ENCODE data around the gene DYNC1H1.

DNA sequence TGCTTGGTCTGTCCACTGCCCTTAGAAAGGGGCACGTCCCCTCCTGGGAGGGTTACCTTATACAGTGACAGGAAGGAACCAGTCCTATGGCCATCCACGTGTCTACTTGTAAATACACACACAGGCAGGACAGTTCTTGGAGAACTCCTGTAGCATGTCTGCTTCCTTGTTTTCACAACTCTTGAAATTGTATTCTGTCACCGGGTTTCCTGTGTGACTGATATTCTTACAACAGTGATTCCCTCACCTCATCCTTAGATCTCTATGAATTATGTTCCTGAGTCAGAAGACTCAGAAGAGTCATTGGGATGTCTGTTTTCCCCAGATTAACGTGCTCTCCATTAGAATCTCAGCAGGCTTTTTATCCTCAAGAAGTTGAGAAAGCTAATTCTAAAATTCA is 44.1 kb upstream of the DYNC1H1 start:
- TF ChIP-seq, protein P1, sequence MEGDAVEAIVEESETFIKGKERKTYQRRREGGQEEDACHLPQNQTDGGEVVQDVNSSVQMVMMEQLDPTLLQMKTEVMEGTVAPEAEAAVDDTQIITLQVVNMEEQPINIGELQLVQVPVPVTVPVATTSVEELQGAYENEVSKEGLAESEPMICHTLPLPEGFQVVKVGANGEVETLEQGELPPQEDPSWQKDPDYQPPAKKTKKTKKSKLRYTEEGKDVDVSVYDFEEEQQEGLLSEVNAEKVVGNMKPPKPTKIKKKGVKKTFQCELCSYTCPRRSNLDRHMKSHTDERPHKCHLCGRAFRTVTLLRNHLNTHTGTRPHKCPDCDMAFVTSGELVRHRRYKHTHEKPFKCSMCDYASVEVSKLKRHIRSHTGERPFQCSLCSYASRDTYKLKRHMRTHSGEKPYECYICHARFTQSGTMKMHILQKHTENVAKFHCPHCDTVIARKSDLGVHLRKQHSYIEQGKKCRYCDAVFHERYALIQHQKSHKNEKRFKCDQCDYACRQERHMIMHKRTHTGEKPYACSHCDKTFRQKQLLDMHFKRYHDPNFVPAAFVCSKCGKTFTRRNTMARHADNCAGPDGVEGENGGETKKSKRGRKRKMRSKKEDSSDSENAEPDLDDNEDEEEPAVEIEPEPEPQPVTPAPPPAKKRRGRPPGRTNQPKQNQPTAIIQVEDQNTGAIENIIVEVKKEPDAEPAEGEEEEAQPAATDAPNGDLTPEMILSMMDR (IDR thresholded peaks at IDR 0.05): no peak
- TF ChIP-seq ZFX (IDR thresholded peaks at IDR 0.05; ENCODE audit: borderline replicate concordance): no peak

Data from 22Rv1 (cell line).